Neural cell (in vitro differentiated cells): ENCODE measurements around the gene PLOD2. TPM values are rescaled to one million over a fixed set of nuclear protein-coding genes. Genes with fewer than 3 reads are reported as not detected.

ENCODE experiments used
- H2AFZ ChIP-seq: fragments of 200-600, 300-800 bp; sonication (generic), shearing (Covaris generic); 2 replicates; pipeline ENCODE4 v1.6.0; 2014; ENCODE audit warnings: low read depth, mild to moderate bottlenecking, antibody characterized with exemption, low read length, moderate library complexity
- H3F3A ChIP-seq: fragments of 200-600 bp; shearing (Covaris generic); 2 replicates; pipeline ENCODE4 v1.6.1; 2016; ENCODE audit warnings: mild to moderate bottlenecking, moderate library complexity, mixed read lengths, antibody characterized with exemption, low read length; ENCODE audit not compliant: insufficient read depth, poor library complexity, severe bottlenecking
- H3K27ac ChIP-seq: fragments of 200-600, 300-800 bp; sonication (generic), shearing (Covaris generic); 2 replicates; pipeline ENCODE4 v1.5.1; 2014; ENCODE audit warnings: mild to moderate bottlenecking, low read length, moderate library complexity
- H3K27me3 ChIP-seq: fragments of 300-800, 200-600 bp; sonication (generic), shearing (Covaris generic); 2 replicates; pipeline ENCODE4 v1.6.0; 2014; ENCODE audit warnings: mild to moderate bottlenecking, low read depth, low read length, moderate library complexity; ENCODE audit not compliant: insufficient read depth
- H3K36me3 ChIP-seq: fragments of 300-800, 200-600 bp; sonication (generic), shearing (Covaris generic); 2 replicates; pipeline ENCODE4 v1.5.1; 2014; ENCODE audit warnings: mild to moderate bottlenecking, antibody characterized with exemption, low read length, moderate library complexity; ENCODE audit not compliant: insufficient read depth
- H3K4me2 ChIP-seq: fragments of 300-800, 200-600 bp; sonication (generic), shearing (Covaris generic); 2 replicates; pipeline ENCODE4 v1.6.0; 2014; ENCODE audit warnings: mild to moderate bottlenecking, low read length
- H3K4me3 ChIP-seq: fragments of 300-800, 200-600 bp; sonication (generic), shearing (Covaris generic); 2 replicates; pipeline ENCODE4 v1.5.1; 2014; ENCODE audit warnings: mild to moderate bottlenecking, low read length, moderate library complexity
- H3K79me2 ChIP-seq: fragments of 200-600 bp; shearing (Covaris generic); replicated peaks from 2 replicates; pipeline ENCODE4 v1.6.0; 2014; ENCODE audit warnings: mild to moderate bottlenecking, low read length, moderate library complexity; ENCODE audit not compliant: insufficient read depth
- H3K9ac ChIP-seq: fragments of 300-800, 200-600 bp; sonication (generic), shearing (Covaris generic); 2 replicates; pipeline ENCODE4 v1.6.1; 2016; ENCODE audit warnings: mild to moderate bottlenecking, low read length, mixed read lengths
- H3K9me2 ChIP-seq: fragments of 200-600 bp; shearing (Covaris generic); 2 replicates; pipeline ENCODE4 v1.6.1; 2016; ENCODE audit warnings: mild to moderate bottlenecking, low read length, mixed read lengths; ENCODE audit not compliant: insufficient read depth
- H3K9me3 ChIP-seq: fragments of 200-600, 300-800 bp; sonication (generic), shearing (Covaris generic); 2 replicates; pipeline ENCODE4 v1.6.1; 2016; ENCODE audit warnings: mild to moderate bottlenecking, mixed run types, low read length, moderate library complexity, mixed read lengths
- H4K20me1 ChIP-seq: fragments of 200-600 bp; shearing (Covaris generic); 2 replicates; pipeline ENCODE4 v1.6.1; 2016; ENCODE audit warnings: mild to moderate bottlenecking, mixed run types; ENCODE audit not compliant: insufficient read depth
- CTCF ChIP-seq: fragments of 450-650 bp; IDR thresholded peaks from 2 replicates; pipeline ENCODE4 v1.5.1; 2014; ENCODE audit warnings: antibody characterized with exemption, mild to moderate bottlenecking, moderate library complexity; ENCODE audit not compliant: poor library complexity, severe bottlenecking
- EP300 ChIP-seq: fragments of 450-650 bp; conservative IDR thresholded peaks from 2 replicates; pipeline ENCODE4 v1.6.1; 2014; ENCODE audit warnings: antibody characterized with exemption, mild to moderate bottlenecking, moderate library complexity; ENCODE audit not compliant: poor library complexity, severe bottlenecking
- EZH2 ChIP-seq: fragments of 200-600, 300-800 bp; shearing (Covaris generic), sonication (generic); IDR thresholded peaks from 2 replicates; pipeline ENCODE4 v1.6.1; 2014; ENCODE audit warnings: antibody characterized with exemption, low read length, borderline replicate concordance, mild to moderate bottlenecking; ENCODE audit not compliant: insufficient read depth, poor library complexity, severe bottlenecking
- MXI1 ChIP-seq: fragments of 450-650 bp; conservative IDR thresholded peaks from 2 replicates; pipeline ENCODE4 v1.6.1; 2014; ENCODE audit warnings: antibody characterized with exemption, mild to moderate bottlenecking; ENCODE audit not compliant: poor library complexity, severe bottlenecking
- POLR2AphosphoS5 ChIP-seq: IDR thresholded peaks from 2 replicates; pipeline ENCODE4 v1.6.1; 2012
- RAD21 ChIP-seq: fragments of 450-650 bp; conservative IDR thresholded peaks from 2 replicates; pipeline ENCODE4 v1.6.1; 2014; ENCODE audit warnings: antibody characterized with exemption, mild to moderate bottlenecking, moderate library complexity
- SMC3 ChIP-seq: fragments of 450-650 bp; conservative IDR thresholded peaks from 2 replicates; pipeline ENCODE4 v1.6.1; 2014; ENCODE audit warnings: antibody characterized with exemption, mild to moderate bottlenecking, moderate library complexity; ENCODE audit not compliant: poor library complexity
- TAF1 ChIP-seq: IDR thresholded peaks from 2 replicates; pipeline ENCODE4 v1.6.1; 2012; ENCODE audit warnings: low read depth
- polyA plus RNA-seq: library from polyadenylated mRNA; depleted of rRNA; stranded (reverse); fragments of >200 nt; gene quantifications from 2 replicates; pipeline ENCODE4 v1.2.3, GENCODE V29; 2014
- TF ChIP-seq, protein P1 (sequence below): IDR thresholded peaks from 2 replicates; pipeline ENCODE4 v1.6.1; 2012; ENCODE audit warnings: borderline replicate concordance

PLOD2 gene
- polyA plus RNA-seq, 1 donor from 2014 or later: 5.6 TPM

DNA sequence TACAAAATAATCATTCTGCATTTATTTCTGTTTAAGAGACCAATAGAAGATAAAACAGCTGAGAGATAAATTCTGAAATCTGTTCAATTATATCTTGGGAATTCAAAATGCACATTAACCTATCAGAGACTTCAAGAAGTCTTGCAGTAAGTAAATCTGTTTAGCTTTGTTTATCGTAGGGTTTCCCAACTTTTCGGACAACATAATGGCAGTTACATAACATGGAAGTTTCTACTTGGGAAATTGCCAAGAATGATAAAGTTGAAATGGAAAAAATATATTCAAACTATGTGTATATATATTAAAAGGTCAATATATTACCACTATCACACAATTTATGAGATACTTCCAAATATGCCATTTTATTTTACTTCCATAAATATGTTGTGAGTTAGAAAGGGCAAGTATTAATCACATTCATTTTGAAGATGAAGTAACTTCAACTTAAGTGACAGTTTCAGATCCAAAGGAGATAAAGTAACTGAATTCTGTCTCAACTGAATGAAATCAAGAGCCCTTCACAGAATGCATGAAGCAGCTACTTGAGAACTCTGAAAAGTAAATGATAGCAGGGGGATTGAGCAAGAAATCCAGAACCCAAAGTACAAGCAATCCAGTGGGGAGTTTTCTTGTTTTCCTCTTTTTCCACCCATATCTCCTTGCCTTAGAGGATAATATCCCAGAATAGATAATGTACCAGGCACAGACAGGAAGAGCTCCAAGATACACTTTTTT lies 108.8 kb downstream of the PLOD2 start:
- no peak overlapping the region for H3K4me3 ChIP-seq
- no peaks in the 10 kb centered on the region for H3K27me3 ChIP-seq
- H3K9me2 ChIP-seq: no peaks in the 10 kb centered on the region
- H3F3A ChIP-seq: no peaks in the 10 kb centered on the region
- no peak for TF ChIP-seq MXI1
- no peak for TF ChIP-seq SMC3
- TF ChIP-seq TAF1: no peak
- no peak for TF ChIP-seq CTCF
- no peak for TF ChIP-seq EZH2
- TF ChIP-seq EP300: no peak
- TF ChIP-seq RAD21: no peak
- TF ChIP-seq, protein P1, sequence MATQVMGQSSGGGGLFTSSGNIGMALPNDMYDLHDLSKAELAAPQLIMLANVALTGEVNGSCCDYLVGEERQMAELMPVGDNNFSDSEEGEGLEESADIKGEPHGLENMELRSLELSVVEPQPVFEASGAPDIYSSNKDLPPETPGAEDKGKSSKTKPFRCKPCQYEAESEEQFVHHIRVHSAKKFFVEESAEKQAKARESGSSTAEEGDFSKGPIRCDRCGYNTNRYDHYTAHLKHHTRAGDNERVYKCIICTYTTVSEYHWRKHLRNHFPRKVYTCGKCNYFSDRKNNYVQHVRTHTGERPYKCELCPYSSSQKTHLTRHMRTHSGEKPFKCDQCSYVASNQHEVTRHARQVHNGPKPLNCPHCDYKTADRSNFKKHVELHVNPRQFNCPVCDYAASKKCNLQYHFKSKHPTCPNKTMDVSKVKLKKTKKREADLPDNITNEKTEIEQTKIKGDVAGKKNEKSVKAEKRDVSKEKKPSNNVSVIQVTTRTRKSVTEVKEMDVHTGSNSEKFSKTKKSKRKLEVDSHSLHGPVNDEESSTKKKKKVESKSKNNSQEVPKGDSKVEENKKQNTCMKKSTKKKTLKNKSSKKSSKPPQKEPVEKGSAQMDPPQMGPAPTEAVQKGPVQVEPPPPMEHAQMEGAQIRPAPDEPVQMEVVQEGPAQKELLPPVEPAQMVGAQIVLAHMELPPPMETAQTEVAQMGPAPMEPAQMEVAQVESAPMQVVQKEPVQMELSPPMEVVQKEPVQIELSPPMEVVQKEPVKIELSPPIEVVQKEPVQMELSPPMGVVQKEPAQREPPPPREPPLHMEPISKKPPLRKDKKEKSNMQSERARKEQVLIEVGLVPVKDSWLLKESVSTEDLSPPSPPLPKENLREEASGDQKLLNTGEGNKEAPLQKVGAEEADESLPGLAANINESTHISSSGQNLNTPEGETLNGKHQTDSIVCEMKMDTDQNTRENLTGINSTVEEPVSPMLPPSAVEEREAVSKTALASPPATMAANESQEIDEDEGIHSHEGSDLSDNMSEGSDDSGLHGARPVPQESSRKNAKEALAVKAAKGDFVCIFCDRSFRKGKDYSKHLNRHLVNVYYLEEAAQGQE: no peak
- no peak for TF ChIP-seq POLR2AphosphoS5
- H2AFZ ChIP-seq: no peak overlapping the region
- H3K4me2 ChIP-seq: no peak overlapping the region
- H4K20me1 ChIP-seq: no peaks in the 10 kb centered on the region
- H3K36me3 ChIP-seq: no peaks in the 10 kb centered on the region
- H3K79me2 ChIP-seq: no peaks in the 10 kb centered on the region
- no peaks in the 10 kb centered on the region for H3K9me3 ChIP-seq
- no peak overlapping the region for H3K9ac ChIP-seq
- no peak overlapping the region for H3K27ac ChIP-seq

DNA sequence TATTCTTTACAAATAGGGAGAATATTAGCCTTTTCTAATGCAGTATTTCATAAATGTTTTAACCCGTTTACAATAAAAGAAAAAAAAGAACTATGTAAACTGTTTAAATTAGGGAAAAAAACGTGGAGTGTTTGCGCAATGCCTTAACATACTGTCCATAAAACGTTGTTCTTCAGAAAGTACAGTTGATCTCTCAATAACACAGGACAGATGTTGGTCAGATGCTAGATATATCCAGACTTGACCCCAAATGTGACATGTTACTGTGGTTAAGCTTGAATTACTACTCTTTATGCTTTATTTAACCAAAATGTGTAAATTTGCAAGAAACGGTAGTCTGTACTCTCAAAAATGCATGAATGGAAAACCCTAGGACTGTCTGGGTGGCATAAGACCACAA lies 110.3 kb downstream of the PLOD2 start:
- no peaks in the 10 kb centered on the region for H3K36me3 ChIP-seq

More for the DNA sequence above, 110.3 kb downstream of the PLOD2 start:
- H3F3A ChIP-seq: no peaks in the 10 kb centered on the region
- H3K9ac ChIP-seq: no peak overlapping the region
- H3K9me2 ChIP-seq: no peaks in the 10 kb centered on the region
- H3K4me3 ChIP-seq: no peak overlapping the region
- TF ChIP-seq, protein P1: no peak
- TF ChIP-seq EZH2: no peak
- TF ChIP-seq SMC3: no peak
- H3K79me2 ChIP-seq: no peaks in the 10 kb centered on the region
- H3K9me3 ChIP-seq: no peaks in the 10 kb centered on the region
- H3K4me2 ChIP-seq: no peak overlapping the region
- H3K27me3 ChIP-seq: no peaks in the 10 kb centered on the region
- H2AFZ ChIP-seq: no peak overlapping the region
- H4K20me1 ChIP-seq: no peaks in the 10 kb centered on the region
- H3K27ac ChIP-seq: no peak overlapping the region
